ENCODE measurements around the gene ARRDC5.

DNA sequence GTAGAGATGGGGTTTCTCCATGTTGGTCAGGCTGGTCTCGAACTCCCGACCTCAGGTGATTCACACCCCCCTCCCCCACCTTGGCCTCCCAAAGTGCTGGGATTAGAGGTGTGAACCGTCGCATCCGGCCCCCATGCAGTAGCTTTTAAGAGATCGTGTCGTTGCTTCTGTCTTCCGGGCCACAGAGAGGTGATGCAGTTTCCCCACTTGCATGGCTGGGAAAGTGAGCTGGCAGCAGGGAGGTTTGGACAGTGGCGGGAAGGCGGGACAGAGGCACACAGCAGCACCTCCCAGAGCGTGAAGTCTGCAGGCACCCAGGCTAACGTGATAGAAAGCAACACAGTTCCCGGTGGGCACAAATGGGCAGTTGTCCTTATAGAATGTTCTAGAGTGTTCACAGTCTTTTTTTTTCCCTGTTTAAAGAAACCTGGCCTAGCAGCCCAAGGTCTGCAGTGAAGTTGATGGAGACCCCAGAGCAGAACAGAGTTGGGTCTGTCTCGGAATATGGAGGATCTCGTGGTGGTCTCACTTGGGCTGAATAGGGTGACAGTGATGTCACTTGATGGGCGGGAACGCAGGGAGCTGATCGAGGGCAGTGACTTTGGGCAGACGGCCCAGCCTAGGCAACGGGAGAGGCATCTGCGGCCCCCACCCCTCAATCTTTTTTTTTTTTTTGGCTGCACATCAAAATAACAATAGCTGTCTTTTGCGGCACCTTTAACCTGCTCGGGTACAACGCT, 11.5 kb upstream of the ARRDC5 start:
- no peak for TF ChIP-seq CTCF (conservative IDR thresholded peaks at IDR 0.05 in 1 of 2, IDR thresholded peaks at IDR 0.05 in 1 of 2; ENCODE audit: low read depth in 1 of 2, low read length in 2 of 2)
- no peak for TF ChIP-seq EZH2 (IDR thresholded peaks at IDR 0.05; ENCODE audit: low read length, missing control alignments)
